ENCODE measurements around the gene PLIN1.

PLIN1 gene

GRCh38 chr15:89673165-89673512 is 6.0 kb downstream of the PLIN1 start:
- no peak overlapping the region for H3K4me3 ChIP-seq (ENCODE audit: low read depth in 1 of 2, low read length in 2 of 2)
- H3K27me3 ChIP-seq (ENCODE audit: control insufficient read depth in 1 of 2, insufficient read depth in 2 of 2, low read length in 2 of 2): no peaks in the 10 kb centered on the region
- H3K4me1 ChIP-seq (ENCODE audit: control insufficient read depth in 1 of 2, insufficient read depth in 2 of 2, low read length in 2 of 2): no peaks in the 10 kb centered on the region
- H3K9ac ChIP-seq (ENCODE audit: low read depth in 1 of 2, low read length in 2 of 2): no peak overlapping the region
- no peaks in the 10 kb centered on the region for H3K9me3 ChIP-seq (ENCODE audit: control insufficient read depth in 1 of 2, low read length in 2 of 2)
- H3K36me3 ChIP-seq (ENCODE audit: control insufficient read depth in 1 of 2, insufficient read depth in 2 of 2, low read length in 2 of 2): no peaks in the 10 kb centered on the region
- H3K27ac ChIP-seq (ENCODE audit: low read depth, low read length): no peak overlapping the region

- Histone ChIP-seq H3K9ac (ENCODE audit: low read depth in 1 of 2, low read length in 2 of 2) (no peak overlapping the region), H3K4me1 (ENCODE audit: control insufficient read depth in 1 of 2, insufficient read depth in 2 of 2, low read length in 2 of 2) (no peaks in the 10 kb centered on the region), H3K4me3 (ENCODE audit: low read depth in 1 of 2, low read length in 2 of 2) (no peak overlapping the region), H3K27ac (ENCODE audit: low read depth, low read length) (no peak overlapping the region), H3K27me3 (ENCODE audit: control insufficient read depth in 1 of 2, insufficient read depth in 2 of 2, low read length in 2 of 2) (no peaks in the 10 kb centered on the region), H3K36me3 (ENCODE audit: control insufficient read depth in 1 of 2, insufficient read depth in 2 of 2, low read length in 2 of 2) (no peaks in the 10 kb centered on the region), H3K9me3 (ENCODE audit: control insufficient read depth in 1 of 2, low read length in 2 of 2) (no peaks in the 10 kb centered on the region)
Observed at GRCh38 chr15:89672221-89673164, 6.7 kb downstream of the PLIN1 start.

- H3K27ac ChIP-seq (ENCODE audit: low read depth, low read length): no peak overlapping the region
- no peaks in the 10 kb centered on the region for H3K9me3 ChIP-seq (ENCODE audit: control insufficient read depth in 1 of 2, low read length in 2 of 2)
- H3K4me1 ChIP-seq (ENCODE audit: control insufficient read depth in 1 of 2, insufficient read depth in 2 of 2, low read length in 2 of 2): no peaks in the 10 kb centered on the region
- no peaks in the 10 kb centered on the region for H3K36me3 ChIP-seq (ENCODE audit: control insufficient read depth in 1 of 2, insufficient read depth in 2 of 2, low read length in 2 of 2)
- no peaks in the 10 kb centered on the region for H3K27me3 ChIP-seq (ENCODE audit: control insufficient read depth in 1 of 2, insufficient read depth in 2 of 2, low read length in 2 of 2)
- no peak overlapping the region for H3K4me3 ChIP-seq (ENCODE audit: low read depth in 1 of 2, low read length in 2 of 2)
- no peak overlapping the region for H3K9ac ChIP-seq (ENCODE audit: low read depth in 1 of 2, low read length in 2 of 2)
Observed at GRCh38 chr15:89671687-89672086, 7.5 kb downstream of the PLIN1 start.

GRCh38 chr15:89670971-89671560 is 8.1 kb downstream of the PLIN1 start:
- H3K27me3 ChIP-seq (ENCODE audit: control insufficient read depth in 1 of 2, insufficient read depth in 2 of 2, low read length in 2 of 2): no peaks in the 10 kb centered on the region
- H3K9ac ChIP-seq (ENCODE audit: low read depth in 1 of 2, low read length in 2 of 2): no peak overlapping the region
- no peaks in the 10 kb centered on the region for H3K4me1 ChIP-seq (ENCODE audit: control insufficient read depth in 1 of 2, insufficient read depth in 2 of 2, low read length in 2 of 2)
- no peaks in the 10 kb centered on the region for H3K36me3 ChIP-seq (ENCODE audit: control insufficient read depth in 1 of 2, insufficient read depth in 2 of 2, low read length in 2 of 2)
- H3K27ac ChIP-seq (ENCODE audit: low read depth, low read length): no peak overlapping the region
- H3K9me3 ChIP-seq (ENCODE audit: control insufficient read depth in 1 of 2, low read length in 2 of 2): no peaks in the 10 kb centered on the region
- no peak overlapping the region for H3K4me3 ChIP-seq (ENCODE audit: low read depth in 1 of 2, low read length in 2 of 2)

GRCh38 chr15:89669941-89670340 is 9.2 kb downstream of the PLIN1 start:
- Histone ChIP-seq H3K9ac (ENCODE audit: low read depth in 1 of 2, low read length in 2 of 2) (no peak overlapping the region), H3K36me3 (ENCODE audit: control insufficient read depth in 1 of 2, insufficient read depth in 2 of 2, low read length in 2 of 2) (no peaks in the 10 kb centered on the region), H3K27ac (ENCODE audit: low read depth, low read length) (no peak overlapping the region), H3K4me3 (ENCODE audit: low read depth in 1 of 2, low read length in 2 of 2) (no peak overlapping the region), H3K9me3 (ENCODE audit: control insufficient read depth in 1 of 2, low read length in 2 of 2) (no peaks in the 10 kb centered on the region), H3K4me1 (ENCODE audit: control insufficient read depth in 1 of 2, insufficient read depth in 2 of 2, low read length in 2 of 2) (peaks cover under 1 to 3% of the 10 kb centered on the region in 2 donors), H3K27me3 (ENCODE audit: control insufficient read depth in 1 of 2, insufficient read depth in 2 of 2, low read length in 2 of 2) (peaks cover 0 to under 1% of the 10 kb centered on the region in 2 donors)

GRCh38 chr15:89669309-89669865 is 9.8 kb downstream of the PLIN1 start:
- Histone ChIP-seq H3K27me3 (ENCODE audit: control insufficient read depth in 1 of 2, insufficient read depth in 2 of 2, low read length in 2 of 2) (peaks cover 0 to 4% of the 10 kb centered on the region in 2 donors), H3K9ac (ENCODE audit: low read depth in 1 of 2, low read length in 2 of 2) (no peak overlapping the region), H3K9me3 (ENCODE audit: control insufficient read depth in 1 of 2, low read length in 2 of 2) (no peaks in the 10 kb centered on the region), H3K36me3 (ENCODE audit: control insufficient read depth in 1 of 2, insufficient read depth in 2 of 2, low read length in 2 of 2) (no peaks in the 10 kb centered on the region), H3K4me1 (ENCODE audit: control insufficient read depth in 1 of 2, insufficient read depth in 2 of 2, low read length in 2 of 2) (peaks cover 4 to 5% of the 10 kb centered on the region in 2 donors), H3K4me3 (ENCODE audit: low read depth in 1 of 2, low read length in 2 of 2) (no peak overlapping the region), H3K27ac (ENCODE audit: low read depth, low read length) (no peak overlapping the region)

- no peak overlapping the region for H3K9ac ChIP-seq (ENCODE audit: low read depth in 1 of 2, low read length in 2 of 2)
- H3K36me3 ChIP-seq (ENCODE audit: control insufficient read depth in 1 of 2, insufficient read depth in 2 of 2, low read length in 2 of 2): no peaks in the 10 kb centered on the region
- H3K27ac ChIP-seq (ENCODE audit: low read depth, low read length): no peak overlapping the region
- H3K4me3 ChIP-seq (ENCODE audit: low read depth in 1 of 2, low read length in 2 of 2): no peak overlapping the region
- H3K27me3 ChIP-seq (ENCODE audit: control insufficient read depth in 1 of 2, insufficient read depth in 2 of 2, low read length in 2 of 2): peaks cover 0 to 4% of the 10 kb centered on the region in 2 donors
- peaks cover 4 to 5% of the 10 kb centered on the region in 2 donors for H3K4me1 ChIP-seq (ENCODE audit: control insufficient read depth in 1 of 2, insufficient read depth in 2 of 2, low read length in 2 of 2)
- no peaks in the 10 kb centered on the region for H3K9me3 ChIP-seq (ENCODE audit: control insufficient read depth in 1 of 2, low read length in 2 of 2)
Observed at GRCh38 chr15:89668171-89668570, 11.0 kb downstream of the PLIN1 start.

- no peak overlapping the region for H3K27ac ChIP-seq (ENCODE audit: low read depth, low read length)
- H3K4me3 ChIP-seq (ENCODE audit: low read depth in 1 of 2, low read length in 2 of 2): no peak overlapping the region
- H3K27me3 ChIP-seq (ENCODE audit: control insufficient read depth in 1 of 2, insufficient read depth in 2 of 2, low read length in 2 of 2): peaks cover 0 to 4% of the 10 kb centered on the region in 2 donors
- no peaks in the 10 kb centered on the region for H3K9me3 ChIP-seq (ENCODE audit: control insufficient read depth in 1 of 2, low read length in 2 of 2)
- no peaks in the 10 kb centered on the region for H3K36me3 ChIP-seq (ENCODE audit: control insufficient read depth in 1 of 2, insufficient read depth in 2 of 2, low read length in 2 of 2)
- H3K4me1 ChIP-seq (ENCODE audit: control insufficient read depth in 1 of 2, insufficient read depth in 2 of 2, low read length in 2 of 2): peaks cover 4 to 7% of the 10 kb centered on the region in 2 donors
- H3K9ac ChIP-seq (ENCODE audit: low read depth in 1 of 2, low read length in 2 of 2): no peak overlapping the region
Observed at GRCh38 chr15:89667706-89667960, 11.5 kb downstream of the PLIN1 start.

GRCh38 chr15:89666858-89667705 is 12.1 kb downstream of the PLIN1 start:
- H3K27ac ChIP-seq (ENCODE audit: low read depth, low read length): no peak overlapping the region
- H3K27me3 ChIP-seq (ENCODE audit: control insufficient read depth in 1 of 2, insufficient read depth in 2 of 2, low read length in 2 of 2): peaks cover 0 to 4% of the 10 kb centered on the region in 2 donors
- H3K4me3 ChIP-seq (ENCODE audit: low read depth in 1 of 2, low read length in 2 of 2): no peak overlapping the region
- H3K9me3 ChIP-seq (ENCODE audit: control insufficient read depth in 1 of 2, low read length in 2 of 2): no peaks in the 10 kb centered on the region
- H3K9ac ChIP-seq (ENCODE audit: low read depth in 1 of 2, low read length in 2 of 2): no peak overlapping the region
- peaks cover 4 to 8% of the 10 kb centered on the region in 2 donors for H3K4me1 ChIP-seq (ENCODE audit: control insufficient read depth in 1 of 2, insufficient read depth in 2 of 2, low read length in 2 of 2)
- H3K36me3 ChIP-seq (ENCODE audit: control insufficient read depth in 1 of 2, insufficient read depth in 2 of 2, low read length in 2 of 2): no peaks in the 10 kb centered on the region
